MG63 (cell line): ENCODE measurements around the gene TNC. TPM values are rescaled to one million over a fixed set of nuclear protein-coding genes. Genes with fewer than 3 reads are reported as not detected.

Source experiments
- DNase-seq: peaks from one replicate; pipeline ENCODE4 v3.0.0-alpha.2; 2020
- H3K27me3 ChIP-seq: fragments of 250-450 bp; sonication (Bioruptor Pico); 2 replicates; pipeline ENCODE4 v1.5.1; 2020; ENCODE audit warnings: mild to moderate bottlenecking, moderate library complexity
- H3K36me3 ChIP-seq: fragments of 250-450 bp; sonication (Bioruptor Pico); 2 replicates; pipeline ENCODE4 v1.5.1; 2020; ENCODE audit warnings: mild to moderate bottlenecking, moderate library complexity
- H3K4me3 ChIP-seq: fragments of 250-450 bp; sonication (Bioruptor Pico); 2 replicates; pipeline ENCODE4 v1.5.1; 2020; ENCODE audit warnings: mild to moderate bottlenecking, moderate library complexity
- H3K9me3 ChIP-seq: fragments of 250-450 bp; sonication (Bioruptor Pico); 2 replicates; pipeline ENCODE4 v1.5.1; 2020; ENCODE audit warnings: mild to moderate bottlenecking, moderate library complexity
- total RNA-seq: library from RNA; depleted of rRNA; stranded (reverse); fragments of >200 nt; shearing (Covaris generic); gene quantifications from 2 replicates; pipeline ENCODE4 v1.2.3, GENCODE V29; 2014; ENCODE audit warnings: low replicate concordance

Gene TNC
- total RNA-seq, 1 experiment from 2014 or later, result 3.0 TPM

- H3K4me3 ChIP-seq, result no peak overlapping the region
- no peaks in the 10 kb centered on the region for H3K27me3 ChIP-seq
- no peak for DNase-seq
- no peaks in the 10 kb centered on the region for H3K9me3 ChIP-seq
- H3K36me3 ChIP-seq, result no peaks in the 10 kb centered on the region
Measured at GRCh38 chr9:115014438-115014837, 103.5 kb downstream of the TNC start.

GRCh38 chr9:115013998-115014397, 104.0 kb downstream of the TNC start:
- Histone ChIP-seq H3K9me3 (no peaks in the 10 kb centered on the region), H3K36me3 (no peaks in the 10 kb centered on the region), H3K4me3 (no peak overlapping the region), H3K27me3 (no peaks in the 10 kb centered on the region)
- DNase-seq, result peak; percentile 61

GRCh38 chr9:115012486-115012885, 105.5 kb downstream of the TNC start:
- Histone ChIP-seq H3K9me3 (no peaks in the 10 kb centered on the region), H3K27me3 (no peaks in the 10 kb centered on the region), H3K36me3 (no peaks in the 10 kb centered on the region), H3K4me3 (no peak overlapping the region)
- no peak for DNase-seq

GRCh38 chr9:115010874-115011273, 107.1 kb downstream of the TNC start:
- H3K4me3 ChIP-seq, result no peak overlapping the region
- no peaks in the 10 kb centered on the region for H3K36me3 ChIP-seq
- no peaks in the 10 kb centered on the region for H3K27me3 ChIP-seq
- DNase-seq, result no peak
- H3K9me3 ChIP-seq, result no peaks in the 10 kb centered on the region

- H3K36me3 ChIP-seq, result no peaks in the 10 kb centered on the region
- peak; percentile 80 for DNase-seq
- no peaks in the 10 kb centered on the region for H3K9me3 ChIP-seq
- no peaks in the 10 kb centered on the region for H3K27me3 ChIP-seq
- H3K4me3 ChIP-seq, result no peak overlapping the region
Measured at GRCh38 chr9:115008536-115009270, 109.3 kb downstream of the TNC start.

- Histone ChIP-seq H3K36me3 (no peaks in the 10 kb centered on the region), H3K9me3 (no peaks in the 10 kb centered on the region), H3K27me3 (no peaks in the 10 kb centered on the region), H3K4me3 (no peak overlapping the region)
- peak; percentile 90 for DNase-seq
Measured at GRCh38 chr9:115006660-115007059, 111.3 kb downstream of the TNC start.

GRCh38 chr9:115005322-115005721, 112.6 kb downstream of the TNC start:
- Histone ChIP-seq H3K36me3 (no peaks in the 10 kb centered on the region), H3K9me3 (no peaks in the 10 kb centered on the region), H3K4me3 (no peak overlapping the region), H3K27me3 (no peaks in the 10 kb centered on the region)
- DNase-seq, result no peak

GRCh38 chr9:115004545-115004944, 113.4 kb downstream of the TNC start:
- no peaks in the 10 kb centered on the region for H3K36me3 ChIP-seq
- DNase-seq, result no peak
- no peaks in the 10 kb centered on the region for H3K9me3 ChIP-seq
- no peaks in the 10 kb centered on the region for H3K27me3 ChIP-seq
- H3K4me3 ChIP-seq, result no peak overlapping the region

- Histone ChIP-seq H3K4me3 (no peak overlapping the region), H3K27me3 (no peaks in the 10 kb centered on the region), H3K36me3 (no peaks in the 10 kb centered on the region), H3K9me3 (no peaks in the 10 kb centered on the region)
- DNase-seq, result no peak
Measured at GRCh38 chr9:115002371-115003120, 115.4 kb downstream of the TNC start.

- Histone ChIP-seq H3K27me3 (no peaks in the 10 kb centered on the region), H3K36me3 (no peaks in the 10 kb centered on the region), H3K4me3 (no peak overlapping the region), H3K9me3 (no peaks in the 10 kb centered on the region)
- DNase-seq, result peak; percentile 47
Measured at GRCh38 chr9:115000217-115000639, 117.7 kb downstream of the TNC start.

- Histone ChIP-seq H3K9me3 (no peaks in the 10 kb centered on the region), H3K36me3 (no peaks in the 10 kb centered on the region), H3K4me3 (no peak overlapping the region), H3K27me3 (no peaks in the 10 kb centered on the region)
- DNase-seq, result no peak
Measured at GRCh38 chr9:114998326-114998725, 119.6 kb downstream of the TNC start.

- H3K27me3 ChIP-seq, result no peaks in the 10 kb centered on the region
- H3K9me3 ChIP-seq, result no peaks in the 10 kb centered on the region
- no peak overlapping the region for H3K4me3 ChIP-seq
- DNase-seq, result no peak
- H3K36me3 ChIP-seq, result no peaks in the 10 kb centered on the region
Measured at GRCh38 chr9:114995681-114996221, 122.2 kb downstream of the TNC start.

- Histone ChIP-seq H3K36me3 (no peaks in the 10 kb centered on the region), H3K27me3 (no peaks in the 10 kb centered on the region), H3K9me3 (no peaks in the 10 kb centered on the region), H3K4me3 (no peak overlapping the region)
- no peak for DNase-seq
Measured at GRCh38 chr9:114994768-114995167, 123.2 kb downstream of the TNC start.

GRCh38 chr9:114991861-114992260, 126.1 kb downstream of the TNC start:
- Histone ChIP-seq H3K27me3 (no peaks in the 10 kb centered on the region), H3K9me3 (no peaks in the 10 kb centered on the region)
- no peak for DNase-seq

GRCh38 chr9:114990901-114991300, 127.1 kb downstream of the TNC start:
- H3K9me3 ChIP-seq, result no peaks in the 10 kb centered on the region
- H3K36me3 ChIP-seq, result no peaks in the 10 kb centered on the region
- no peak for DNase-seq
- no peak overlapping the region for H3K4me3 ChIP-seq
- no peaks in the 10 kb centered on the region for H3K27me3 ChIP-seq

More at GRCh38 chr9:114991861-114992260, 126.1 kb downstream of the TNC start:
- no peaks in the 10 kb centered on the region for H3K36me3 ChIP-seq
- H3K4me3 ChIP-seq, result no peak overlapping the region

- no peak for DNase-seq
- Histone ChIP-seq H3K4me3 (no peak overlapping the region), H3K9me3 (no peaks in the 10 kb centered on the region), H3K36me3 (no peaks in the 10 kb centered on the region), H3K27me3 (no peaks in the 10 kb centered on the region)
Measured at GRCh38 chr9:114989600-114990410, 128.2 kb downstream of the TNC start.
